HCT116 (cell line): ENCODE measurements around the gene MAPRE3. TPM values are rescaled to one million over a fixed set of nuclear protein-coding genes. Genes with fewer than 3 reads are reported as not detected.

ENCODE experiments used
- ATAC-seq: fragments of 200-7000 bp; cut with Tn5 transposase; 2 replicates; pipeline ENCODE4 v1.9.1; 2020; ENCODE audit warnings: mild to moderate bottlenecking, moderate library complexity
- BruUV-seq: library from RNA; stranded (reverse); fragments of 400-500 nt; replicated peaks from 2 replicates; lab custom pipeline; 2021; lab: Mats Ljungman, UMichigan
- CTCF ChIA-PET: fragments of 300-600 bp; sonication (Branson Sonifier 250); formaldehyde crosslinking; loops from one replicate; lab custom pipeline; 2021; ENCODE audit warnings: antibody characterized with exemption; lab: Charles Lee
- POLR2A ChIA-PET: fragments of 300-600, 350-600 bp; sonication (Branson Sonifier 250); formaldehyde crosslinking; loops from one replicate; lab custom pipeline; 2021; ENCODE audit warnings: antibody characterized with exemption; lab: Charles Lee
- RAD21 ChIA-PET, 2 experiments: fragments of 300-600 bp; sonication (Branson Sonifier 250); formaldehyde crosslinking; loops; one replicate each; lab custom pipeline; 2023; ENCODE audit warnings: low total read pairs in 2 of 2; ENCODE audit not compliant: uncharacterized antibody in 2 of 2, unreplicated experiment in 2 of 2, low non-redundant PET in 1 of 2; lab: Charles Lee
- DNase-seq: peaks from one replicate; pipeline ENCODE4 v3.0.0-alpha.2; 2010; ENCODE audit warnings: low read depth, low spot score
- H2AFZ ChIP-seq: fragments of 200-600 bp; shearing (Covaris generic), sonication (generic); 2 replicates; pipeline ENCODE4 v1.6.1; 2017; ENCODE audit warnings: low read depth, mixed run types, mixed read lengths, antibody characterized with exemption, low read length; ENCODE audit not compliant: poor library complexity, severe bottlenecking
- H3K27ac ChIP-seq: 2 replicates; pipeline ENCODE4 v1.5.1; 2012; ENCODE audit warnings: low read depth, low read length
- H3K27me3 ChIP-seq: fragments of 200-600 bp; sonication (generic); 2 replicates; pipeline ENCODE4 v1.6.1; 2016; ENCODE audit warnings: mixed run types, low read length, mixed read lengths; ENCODE audit not compliant: insufficient read depth
- H3K36me3 ChIP-seq, 2 experiments: fragments of 200-500 bp in 1 of 2; fragments of 200-600 bp in 1 of 2; sonication (Bioruptor generic) in 1 of 2; sonication (generic) in 1 of 2; 2 replicates each; pipeline versions ENCODE4 v1.5.1 to v1.6.1; 2014 to 2016; ENCODE audit warnings: low read length in 2 of 2, inconsistent platforms in 1 of 2, mixed read lengths in 1 of 2, mixed run types in 1 of 2; ENCODE audit not compliant: insufficient read depth in 2 of 2, control insufficient read depth in 1 of 2
- H3K4me1 ChIP-seq, 2 experiments: fragments of 200-600 bp in 1 of 2; sonication (generic) in 1 of 2; 2 replicates each; pipeline versions ENCODE4 v1.5.1 to v1.6.1; 2012 to 2017; ENCODE audit warnings: low read length in 2 of 2, inconsistent platforms in 1 of 2, mild to moderate bottlenecking in 1 of 2, mixed read lengths in 1 of 2, mixed run types in 1 of 2, moderate library complexity in 1 of 2; ENCODE audit not compliant: insufficient read depth in 2 of 2, control insufficient read depth in 1 of 2
- H3K4me2 ChIP-seq: fragments of 200-600 bp; sonication (generic); 2 replicates; pipeline ENCODE4 v1.6.1; 2017; ENCODE audit warnings: mixed run types, low read length, mixed read lengths
- H3K4me3 ChIP-seq, 2 experiments: fragments of 200-600 bp in 1 of 2; sonication (generic) in 1 of 2; replicated peaks in 1 of 2; 2 replicates each; pipeline ENCODE4 v1.5.1; 2011 to 2016; ENCODE audit warnings: low read length in 2 of 2, control low read depth in 1 of 2, low read depth in 1 of 2, mild to moderate bottlenecking in 1 of 2, mixed read lengths in 1 of 2, mixed run types in 1 of 2
- H3K79me2 ChIP-seq: fragments of 200-600 bp; sonication (generic); 2 replicates; pipeline ENCODE4 v1.6.1; 2017; ENCODE audit warnings: mild to moderate bottlenecking, mixed run types, low read length, moderate library complexity, mixed read lengths; ENCODE audit not compliant: insufficient read depth
- H3K9ac ChIP-seq: fragments of 200-600 bp; sonication (generic); 2 replicates; pipeline ENCODE4 v1.6.1; 2016; ENCODE audit warnings: low read length, mixed read lengths
- H3K9me2 ChIP-seq: fragments of 200-600 bp; sonication (generic), shearing (Covaris generic); 2 replicates; pipeline ENCODE4 v1.6.1; 2017; ENCODE audit warnings: mixed run types, mild to moderate bottlenecking, moderate library complexity; ENCODE audit not compliant: insufficient read depth
- H3K9me3 ChIP-seq, 2 experiments: fragments of 200-500 bp in 1 of 2; fragments of 200-600 bp in 1 of 2; sonication (Bioruptor generic) in 1 of 2; sonication (generic) in 1 of 2; 2 replicates each; pipeline ENCODE4 v1.6.1; 2014 to 2017; ENCODE audit warnings: low read length in 2 of 2, mixed read lengths in 2 of 2, inconsistent platforms in 1 of 2, low read depth in 1 of 2, mild to moderate bottlenecking in 1 of 2, mixed run types in 1 of 2, moderate library complexity in 1 of 2; ENCODE audit not compliant: control insufficient read depth in 1 of 2, insufficient read depth in 1 of 2
- H4K20me1 ChIP-seq: fragments of 200-600 bp; sonication (generic), shearing (Covaris generic); 2 replicates; pipeline ENCODE4 v1.6.1; 2017; ENCODE audit warnings: mixed run types, mild to moderate bottlenecking, moderate library complexity; ENCODE audit not compliant: insufficient read depth
- CEBPB ChIP-seq: IDR thresholded peaks from 2 replicates; pipeline ENCODE4 v1.6.1; 2012; ENCODE audit warnings: low read depth
- CTCF ChIP-seq, 3 experiments: fragments of 200-600 bp in 1 of 3; sonication (generic) in 1 of 3; IDR thresholded peaks in 2 of 3; conservative IDR thresholded peaks in 1 of 3; 2 replicates each; pipeline ENCODE4 v1.5.1; 2012 to 2017; ENCODE audit warnings: low read depth in 2 of 3, low read length in 2 of 3, antibody characterized with exemption in 1 of 3, borderline replicate concordance in 1 of 3, control low read depth in 1 of 3, mild to moderate bottlenecking in 1 of 3, mixed read lengths in 1 of 3, mixed run types in 1 of 3, moderate library complexity in 1 of 3; ENCODE audit not compliant: insufficient read depth in 1 of 3
- EZH2phosphoT487 ChIP-seq: fragments of 200-600 bp; IDR thresholded peaks from 2 replicates; pipeline ENCODE4 v1.6.1; 2018; ENCODE audit warnings: antibody characterized with exemption, borderline replicate concordance
- JUND ChIP-seq: IDR thresholded peaks from 2 replicates; pipeline ENCODE4 v1.6.1; 2012
- RAD21 ChIP-seq: IDR thresholded peaks from 2 replicates; pipeline ENCODE4 v1.6.1; 2012; ENCODE audit warnings: low read depth, mild to moderate bottlenecking
- TCF7L2 ChIP-seq: IDR thresholded peaks from 2 replicates; pipeline ENCODE4 v1.7.0; 2011; ENCODE audit warnings: borderline replicate concordance, inconsistent platforms; ENCODE audit not compliant: insufficient read depth, insufficient read length; ENCODE audit errors: extremely low read depth
- ZFX ChIP-seq: fragments of 450-650 bp; IDR thresholded peaks from 2 replicates; pipeline ENCODE4 v1.6.1; 2017
- ZNF274 ChIP-seq: fragments of 200-500 bp; sonication (Bioruptor generic); IDR thresholded peaks from 2 replicates; pipeline ENCODE4 v1.6.1; 2014; ENCODE audit warnings: mild to moderate bottlenecking, low read depth, low read length, inconsistent platforms
- intact Hi-C: fragments of 100-400 bp; cut with micrococcal nuclease; formaldehyde crosslinking; loops from 2 replicates; pipeline ENCODE4 v1.10.0; 2022
- total RNA-seq: library from RNA; stranded (reverse); gene quantifications from one replicate; pipeline ENCODE4 v1.2.1, GENCODE V29; 2021; ENCODE audit not compliant: unreplicated experiment
- TF ChIP-seq, protein P1 (sequence below): IDR thresholded peaks from 2 replicates; pipeline ENCODE4 v1.6.1; 2012; ENCODE audit warnings: low read depth

MAPRE3 gene
- total RNA-seq, 1 experiment from 2014 or later, result 12.1 TPM

GRCh38 chr2:27076323-27076722 lies 105.9 kb downstream of the MAPRE3 start:
- H3K36me3 ChIP-seq, result no peaks in the 10 kb centered on the region
- no peaks in the 10 kb centered on the region for H3K27me3 ChIP-seq
- DNase-seq, result no peak
- no peak for ATAC-seq
- no peak overlapping the region for H3K4me2 ChIP-seq
- no peaks in the 10 kb centered on the region for H3K9me3 ChIP-seq
- no TSS peak for BruUV-seq
- POLR2A ChIA-PET, result no interaction called here
- H2AFZ ChIP-seq, result no peak overlapping the region
- H3K9ac ChIP-seq, result no peak overlapping the region
- peaks cover under 1% of the 10 kb centered on the region; the same call in 1 of the 2 replicates for H3K79me2 ChIP-seq
- RAD21 ChIA-PET, result no interaction called here
- intact Hi-C loops, result no loop called here
- no peak overlapping the region for H3K27ac ChIP-seq
- no peak overlapping the region for H3K4me3 ChIP-seq
- CTCF ChIA-PET, result no interaction called here
- peaks cover under 1 to 16% of the 10 kb centered on the region in 2 experiments; a peak in 3 of 4 replicates for H3K4me1 ChIP-seq
- no peaks in the 10 kb centered on the region for H4K20me1 ChIP-seq
- TF ChIP-seq ZFX (no peak), EZH2phosphoT487 (no peak), CTCF (IDR thresholded peaks at IDR 0.05 in 2 of 3, conservative IDR thresholded peaks at IDR 0.05 in 1 of 3; ENCODE audit: borderline replicate concordance in 1 of 3, insufficient read depth in 1 of 3, low read depth in 2 of 3, low read length in 2 of 3) (no peak), RAD21 (no peak), TCF7L2 (no peak), JUND (no peak), ZNF274 (no peak), CEBPB (no peak)
- TF ChIP-seq, protein P1, sequence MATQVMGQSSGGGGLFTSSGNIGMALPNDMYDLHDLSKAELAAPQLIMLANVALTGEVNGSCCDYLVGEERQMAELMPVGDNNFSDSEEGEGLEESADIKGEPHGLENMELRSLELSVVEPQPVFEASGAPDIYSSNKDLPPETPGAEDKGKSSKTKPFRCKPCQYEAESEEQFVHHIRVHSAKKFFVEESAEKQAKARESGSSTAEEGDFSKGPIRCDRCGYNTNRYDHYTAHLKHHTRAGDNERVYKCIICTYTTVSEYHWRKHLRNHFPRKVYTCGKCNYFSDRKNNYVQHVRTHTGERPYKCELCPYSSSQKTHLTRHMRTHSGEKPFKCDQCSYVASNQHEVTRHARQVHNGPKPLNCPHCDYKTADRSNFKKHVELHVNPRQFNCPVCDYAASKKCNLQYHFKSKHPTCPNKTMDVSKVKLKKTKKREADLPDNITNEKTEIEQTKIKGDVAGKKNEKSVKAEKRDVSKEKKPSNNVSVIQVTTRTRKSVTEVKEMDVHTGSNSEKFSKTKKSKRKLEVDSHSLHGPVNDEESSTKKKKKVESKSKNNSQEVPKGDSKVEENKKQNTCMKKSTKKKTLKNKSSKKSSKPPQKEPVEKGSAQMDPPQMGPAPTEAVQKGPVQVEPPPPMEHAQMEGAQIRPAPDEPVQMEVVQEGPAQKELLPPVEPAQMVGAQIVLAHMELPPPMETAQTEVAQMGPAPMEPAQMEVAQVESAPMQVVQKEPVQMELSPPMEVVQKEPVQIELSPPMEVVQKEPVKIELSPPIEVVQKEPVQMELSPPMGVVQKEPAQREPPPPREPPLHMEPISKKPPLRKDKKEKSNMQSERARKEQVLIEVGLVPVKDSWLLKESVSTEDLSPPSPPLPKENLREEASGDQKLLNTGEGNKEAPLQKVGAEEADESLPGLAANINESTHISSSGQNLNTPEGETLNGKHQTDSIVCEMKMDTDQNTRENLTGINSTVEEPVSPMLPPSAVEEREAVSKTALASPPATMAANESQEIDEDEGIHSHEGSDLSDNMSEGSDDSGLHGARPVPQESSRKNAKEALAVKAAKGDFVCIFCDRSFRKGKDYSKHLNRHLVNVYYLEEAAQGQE, result no peak
- no peaks in the 10 kb centered on the region for H3K9me2 ChIP-seq

Other genes starting within 250 kb of the MAPRE3 start
- gene SLC35F6, start 206.4 kb upstream of the MAPRE3 start, total RNA-seq, result 34.5 TPM
- 45.8 TPM for gene CENPA, start 184.6 kb upstream of the MAPRE3 start, total RNA-seq
- 8.4 TPM for gene DPYSL5, start 122.5 kb upstream of the MAPRE3 start, total RNA-seq
- gene TMEM214, start 62.3 kb downstream of the MAPRE3 start, total RNA-seq, result 69.8 TPM
- 40.0 TPM for gene AGBL5, start 81.0 kb downstream of the MAPRE3 start, total RNA-seq
- 187 TPM for gene OST4, start 101.0 kb downstream of the MAPRE3 start, total RNA-seq
- 0.59 TPM for gene EMILIN1, start 108.0 kb downstream of the MAPRE3 start, total RNA-seq
- 6.7 TPM for gene KHK, start 116.1 kb downstream of the MAPRE3 start, total RNA-seq
- 4.0 TPM for gene CGREF1, start 148.5 kb downstream of the MAPRE3 start, total RNA-seq
- gene ABHD1, start 153.2 kb downstream of the MAPRE3 start, total RNA-seq, result not detected
- 54.2 TPM for gene PREB, start 164.0 kb downstream of the MAPRE3 start, total RNA-seq
- gene PRR30, start 168.8 kb downstream of the MAPRE3 start, total RNA-seq, result not detected
- not detected for gene TCF23, start 178.4 kb downstream of the MAPRE3 start, total RNA-seq
- gene ATRAID, start 241.4 kb downstream of the MAPRE3 start, total RNA-seq, result 93.6 TPM
- gene SLC5A6, start 241.6 kb downstream of the MAPRE3 start, total RNA-seq, result 55.4 TPM
- 114 TPM for gene CAD, start 246.7 kb downstream of the MAPRE3 start, total RNA-seq